ENCODE results near the gene UVRAG.

Gene UVRAG

DNA sequence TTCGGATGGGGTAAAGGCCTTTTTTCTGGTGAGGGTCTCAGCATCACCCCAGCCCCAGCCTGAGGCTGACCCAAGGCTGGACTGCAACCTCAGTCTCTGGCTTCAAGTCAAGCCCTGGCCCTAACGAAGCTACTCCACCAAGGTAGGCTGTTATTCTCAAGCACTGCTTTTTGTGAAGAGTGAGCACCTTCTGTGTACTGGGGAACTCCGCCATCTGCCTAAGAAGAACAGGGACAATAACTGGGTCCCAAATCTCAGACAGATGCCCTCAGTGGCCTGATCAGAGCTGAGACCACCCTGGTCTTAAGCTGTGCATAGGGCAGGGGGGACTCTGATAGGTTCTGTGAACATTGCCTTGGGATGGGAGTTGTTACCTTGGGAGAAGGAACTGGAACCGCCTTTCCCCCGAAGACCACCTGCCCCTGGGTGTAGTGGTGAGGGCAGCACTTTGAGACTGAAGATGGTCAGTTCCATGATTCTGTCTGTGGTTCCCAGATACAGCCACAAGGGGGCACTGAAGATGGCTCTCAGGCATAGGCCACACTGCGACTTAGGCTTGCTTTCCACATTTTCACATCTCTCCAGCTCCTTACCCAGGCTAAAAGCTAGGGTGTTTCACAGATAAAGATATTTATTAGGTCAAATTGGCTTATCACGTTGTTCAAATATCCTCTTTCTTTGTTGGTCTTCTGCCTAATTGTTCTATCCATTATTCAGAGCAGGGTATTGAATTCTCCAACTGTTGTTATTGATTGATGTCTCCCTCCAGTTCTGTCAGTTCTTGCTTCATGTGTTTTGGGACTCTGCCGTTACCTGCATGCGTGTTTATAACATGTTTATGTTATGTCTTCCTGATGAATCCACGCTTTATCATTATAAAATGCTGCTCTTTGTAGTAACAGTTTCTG is 11.8 kb upstream of the UVRAG start:
- peak; percentile 84 for DNase-seq (ENCODE audit: insufficient read length, low spot score)
- FAIRE-seq: peak; percentile 91

DNA sequence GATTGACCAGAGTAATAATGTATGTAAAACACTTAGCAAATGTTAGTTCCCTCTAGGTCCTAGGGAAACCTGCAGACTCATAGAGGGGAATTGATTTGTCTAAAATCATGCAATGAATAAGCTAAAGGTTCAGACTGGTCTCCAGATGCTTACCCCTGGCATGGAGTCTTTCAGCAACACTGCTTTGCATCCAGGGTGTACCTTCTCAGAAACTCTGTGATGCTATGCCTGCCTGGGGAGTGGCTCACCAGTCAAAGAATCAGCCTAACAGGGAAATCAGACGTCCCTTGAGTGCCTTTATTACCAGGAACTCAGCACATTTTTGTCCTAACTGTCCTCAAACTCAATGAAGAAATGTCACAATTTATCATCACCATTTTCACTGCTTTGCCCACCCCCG is 5.9 kb upstream of the UVRAG start:
- DNase-seq (ENCODE audit: insufficient read length, low spot score): no peak
- FAIRE-seq: no peak

DNA sequence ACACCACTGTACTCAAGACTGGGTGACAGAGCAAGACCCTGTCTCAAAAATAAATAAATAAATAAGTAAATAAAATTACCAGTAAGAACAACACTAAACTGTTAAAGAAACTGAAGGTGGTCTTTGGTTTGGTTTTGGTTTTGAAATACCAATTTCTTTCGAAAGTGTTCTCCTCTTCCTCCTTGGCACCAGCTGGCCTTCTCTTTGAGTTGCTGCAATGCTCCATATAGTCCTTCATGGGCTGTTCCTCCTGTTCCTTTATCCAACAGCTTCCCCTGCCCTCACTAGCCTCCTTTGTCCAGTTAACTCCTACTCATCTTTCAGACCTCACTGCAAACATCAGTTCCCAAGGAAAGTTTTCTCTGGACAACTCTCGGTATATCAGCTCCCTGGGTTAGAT is 5.0 kb upstream of the UVRAG start:
- DNase-seq (ENCODE audit: insufficient read length, low spot score) (no peak), FAIRE-seq (no peak)

DNA sequence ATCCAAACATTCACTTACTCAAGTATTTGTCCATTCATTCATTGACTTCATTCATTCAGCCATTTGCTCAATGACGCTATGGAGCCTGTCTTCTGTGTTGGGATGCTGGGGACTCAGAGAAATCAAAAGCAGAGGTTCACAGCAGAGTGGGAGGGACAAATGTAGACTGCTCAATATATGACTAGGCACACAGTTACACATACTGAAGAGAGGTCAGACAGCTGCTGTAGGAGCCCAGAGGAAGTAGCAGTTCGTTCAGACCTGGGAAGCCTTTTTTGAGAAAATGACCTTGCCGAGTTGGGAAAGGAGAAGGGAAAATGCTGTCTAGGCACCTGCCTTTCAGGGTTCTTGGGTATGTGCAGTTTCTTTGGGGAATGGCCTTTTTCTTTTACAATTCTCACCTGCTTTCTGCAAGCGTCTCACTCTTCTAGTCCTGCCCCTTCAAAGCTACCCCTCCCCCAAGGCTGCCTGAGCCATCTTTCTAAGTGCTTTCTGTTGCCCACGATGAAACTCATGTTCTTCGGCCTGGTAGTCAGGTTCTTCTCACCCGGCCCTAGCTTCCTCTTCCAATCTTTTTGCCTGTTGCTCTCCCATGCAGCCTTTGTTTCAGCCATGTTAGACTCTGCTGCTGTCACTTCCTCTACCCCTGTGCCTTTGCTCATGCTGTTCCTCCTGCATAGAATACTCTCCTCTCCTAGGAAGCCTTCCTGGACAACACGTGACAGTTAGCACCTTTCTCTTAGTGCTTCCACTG is 4.2 kb upstream of the UVRAG start:
- DNase-seq (ENCODE audit: insufficient read length, low spot score): no peak
- FAIRE-seq: no peak

- FAIRE-seq (no peak), DNase-seq (ENCODE audit: insufficient read length, low spot score) (no peak)
Observed at GRCh38 chr11:75811485-75811884, 3.5 kb upstream of the UVRAG start.

GRCh38 chr11:75812542-75813040 is 2.4 kb upstream of the UVRAG start:
- FAIRE-seq (no peak), DNase-seq (ENCODE audit: insufficient read length, low spot score) (no peak)

DNA sequence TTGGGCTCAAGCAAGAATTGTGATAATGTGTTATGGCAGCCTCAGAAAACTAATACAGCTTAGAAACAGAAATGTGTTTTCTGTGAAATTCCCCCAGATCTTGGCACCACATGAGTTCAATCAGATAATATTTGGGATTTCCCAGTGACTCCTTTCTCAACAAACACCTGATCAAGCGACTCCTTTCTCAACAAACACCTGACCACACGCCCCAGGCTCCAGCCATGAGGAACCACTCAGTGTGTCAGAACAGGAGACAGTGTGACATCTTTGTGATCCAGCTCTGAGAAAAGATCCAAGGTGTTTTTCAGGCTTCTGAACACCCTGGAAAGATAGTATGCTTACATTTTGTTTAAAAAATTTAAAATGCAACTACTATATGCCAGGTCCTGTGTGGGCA is 1.9 kb upstream of the UVRAG start:
- no peak for FAIRE-seq
- DNase-seq (ENCODE audit: insufficient read length, low spot score): no peak

GRCh38 chr11:75813622-75814039 is 1.4 kb upstream of the UVRAG start:
- DNase-seq (ENCODE audit: insufficient read length, low spot score) (no peak), FAIRE-seq (no peak)

- no peak for DNase-seq (ENCODE audit: insufficient read length, low spot score)
- FAIRE-seq: no peak
Observed at GRCh38 chr11:75814363-75814676, 690 bp upstream of the UVRAG start.

GRCh38 chr11:75815345-75816168 is 547 bp downstream of the UVRAG start:
- DNase-seq (ENCODE audit: insufficient read length, low spot score) (peak; percentile 47), FAIRE-seq (no peak)

- DNase-seq (ENCODE audit: insufficient read length, low spot score) (no peak), FAIRE-seq (no peak)
Observed at GRCh38 chr11:75816561-75817239, 1.7 kb downstream of the UVRAG start.

GRCh38 chr11:75820645-75821044 is 5.6 kb downstream of the UVRAG start:
- DNase-seq (ENCODE audit: insufficient read length, low spot score): no peak
- FAIRE-seq: no peak

GRCh38 chr11:75821202-75821601 is 6.2 kb downstream of the UVRAG start:
- FAIRE-seq (no peak), DNase-seq (ENCODE audit: insufficient read length, low spot score) (no peak)

GRCh38 chr11:75822541-75822940 is 7.5 kb downstream of the UVRAG start:
- DNase-seq (ENCODE audit: insufficient read length, low spot score) (no peak), FAIRE-seq (no peak)

GRCh38 chr11:75823415-75823814 is 8.4 kb downstream of the UVRAG start:
- no peak for FAIRE-seq

DNA sequence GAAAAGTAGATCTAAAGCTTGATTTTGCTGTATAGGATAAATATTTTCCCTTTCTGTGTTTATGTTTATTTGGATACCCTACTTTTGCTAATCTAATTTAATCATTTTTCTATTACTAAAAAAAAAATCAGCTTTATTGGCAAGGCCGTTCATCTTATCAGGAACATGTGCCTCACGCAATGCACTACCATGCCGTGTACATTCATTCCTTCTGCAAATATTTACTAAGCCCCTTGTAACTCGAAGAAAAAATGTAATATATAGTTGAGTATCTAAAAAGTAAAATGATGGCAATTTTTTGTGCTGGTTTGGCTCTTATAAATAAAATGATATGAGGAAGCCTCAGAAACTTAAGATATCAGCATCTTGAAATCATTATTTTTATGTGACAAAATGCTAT is 8.9 kb downstream of the UVRAG start:
- DNase-seq (ENCODE audit: insufficient read length, low spot score) (no peak), FAIRE-seq (no peak)

More at GRCh38 chr11:75823415-75823814, 8.4 kb downstream of the UVRAG start:
- no peak for DNase-seq (ENCODE audit: insufficient read length, low spot score)

DNA sequence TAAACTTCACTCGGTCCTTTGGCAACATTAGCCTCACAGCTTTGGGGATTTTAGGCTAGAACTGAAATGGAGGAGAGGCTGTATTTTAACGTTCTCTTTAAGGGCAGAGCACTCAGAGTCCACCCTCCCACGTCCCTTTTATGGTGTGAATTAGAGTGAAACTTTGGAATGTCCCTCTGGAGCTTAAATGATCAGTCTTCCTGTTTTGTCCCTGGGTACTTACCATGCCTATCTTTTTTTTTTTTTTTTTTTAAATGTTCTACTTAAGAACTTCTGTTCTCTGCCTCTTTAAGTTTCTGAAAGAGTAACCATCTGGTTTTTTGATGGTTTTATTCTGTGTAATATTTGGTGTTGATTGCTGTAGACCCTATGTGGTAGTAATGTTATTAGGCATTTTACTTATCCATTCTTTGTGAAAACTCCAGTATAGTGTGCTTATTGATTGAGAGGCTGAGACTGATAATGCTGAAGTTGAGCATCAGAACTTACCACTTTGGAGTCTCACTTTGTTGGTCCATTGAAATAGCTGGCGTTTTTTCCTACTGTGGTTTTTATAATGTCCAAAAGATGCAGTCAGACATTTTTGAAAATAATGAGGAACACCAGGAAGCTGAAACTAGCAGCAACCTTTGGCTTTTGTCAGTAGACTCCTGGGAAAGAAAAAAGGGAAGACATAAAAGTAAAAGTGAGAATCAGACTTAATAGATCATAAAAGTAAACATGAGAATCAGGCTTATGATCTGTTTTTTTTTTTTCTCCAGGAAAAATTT is 11.6 kb downstream of the UVRAG start:
- no peak for DNase-seq (ENCODE audit: insufficient read length, low spot score)
- no peak for FAIRE-seq

- DNase-seq (ENCODE audit: insufficient read length, low spot score): no peak
- no peak for FAIRE-seq
Observed at GRCh38 chr11:75827562-75827961, 12.6 kb downstream of the UVRAG start.

DNA sequence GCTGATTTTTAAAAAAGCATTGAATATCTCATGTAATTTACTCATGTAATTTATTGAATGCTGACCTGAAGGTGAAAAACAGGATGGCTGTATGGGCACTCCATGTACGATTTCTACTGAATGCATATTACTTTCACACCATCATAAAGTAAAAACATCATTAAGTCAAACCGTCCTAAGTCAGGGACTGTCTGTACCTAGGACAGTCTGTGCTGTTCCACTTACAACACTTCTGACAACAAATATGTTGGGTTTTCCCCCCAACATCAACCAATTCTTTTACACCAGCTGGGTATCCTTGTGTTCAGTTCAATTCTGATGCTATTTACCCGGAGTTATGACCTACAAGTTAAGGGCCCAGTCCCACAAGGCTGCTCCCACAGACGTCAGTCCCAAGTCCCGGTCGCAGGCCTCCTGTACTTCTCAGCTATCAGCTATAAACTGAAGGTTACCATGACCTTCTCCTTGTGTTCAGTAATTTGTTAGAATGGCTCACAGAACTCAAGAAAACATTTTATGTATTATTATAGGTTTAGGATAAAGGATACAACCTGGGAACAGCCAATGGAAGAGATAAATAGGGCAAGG is 17.0 kb downstream of the UVRAG start:
- FAIRE-seq: no peak

More for the DNA sequence above, 17.0 kb downstream of the UVRAG start:
- no peak for DNase-seq (ENCODE audit: insufficient read length, low spot score)

Measured in HTR-8/SVneo (cell line).